ENCODE measurements around the gene CCL19. TPM values are rescaled to one million over a fixed set of nuclear protein-coding genes. Genes with fewer than 3 reads are reported as not detected.

CCL19 gene
- total RNA-seq, 1 donor from 2014 or later, result not detected

DNA sequence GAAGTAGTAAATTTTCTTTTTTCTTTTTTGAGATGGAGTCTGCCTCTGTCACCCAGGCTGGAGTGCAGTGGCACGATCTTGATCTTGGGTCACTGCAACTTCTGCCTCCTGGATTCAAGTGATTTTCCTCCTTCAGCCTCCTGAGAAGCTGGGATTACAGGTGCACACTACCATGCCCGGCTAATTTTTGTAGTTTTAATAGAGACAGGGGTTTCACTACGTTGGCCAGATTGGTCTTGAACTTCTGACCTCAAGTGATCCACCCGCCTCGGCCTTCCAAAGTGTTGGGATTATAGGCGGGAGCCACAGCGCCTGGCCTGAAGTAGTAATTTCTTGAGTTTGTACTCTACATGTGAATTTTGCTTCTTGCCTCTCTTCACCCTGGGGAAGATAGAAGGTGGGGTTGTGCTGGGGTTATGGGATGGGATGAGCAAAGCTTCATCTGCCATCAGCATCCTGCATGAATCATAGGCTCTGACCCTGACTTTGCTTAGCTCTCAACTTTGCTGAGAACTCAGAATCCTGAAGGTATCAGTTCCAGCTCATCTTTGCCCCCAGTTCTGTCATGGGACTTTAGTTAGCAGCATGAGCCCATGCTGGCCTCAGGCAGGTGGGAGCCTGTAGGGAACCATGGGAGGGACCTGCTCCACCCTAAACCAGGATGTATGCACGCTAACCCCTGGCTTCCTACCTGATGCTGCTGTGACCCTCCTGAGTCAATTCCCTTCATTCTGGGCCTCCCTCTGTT, 28.1 kb upstream of the CCL19 start:
- TF ChIP-seq, protein P1, sequence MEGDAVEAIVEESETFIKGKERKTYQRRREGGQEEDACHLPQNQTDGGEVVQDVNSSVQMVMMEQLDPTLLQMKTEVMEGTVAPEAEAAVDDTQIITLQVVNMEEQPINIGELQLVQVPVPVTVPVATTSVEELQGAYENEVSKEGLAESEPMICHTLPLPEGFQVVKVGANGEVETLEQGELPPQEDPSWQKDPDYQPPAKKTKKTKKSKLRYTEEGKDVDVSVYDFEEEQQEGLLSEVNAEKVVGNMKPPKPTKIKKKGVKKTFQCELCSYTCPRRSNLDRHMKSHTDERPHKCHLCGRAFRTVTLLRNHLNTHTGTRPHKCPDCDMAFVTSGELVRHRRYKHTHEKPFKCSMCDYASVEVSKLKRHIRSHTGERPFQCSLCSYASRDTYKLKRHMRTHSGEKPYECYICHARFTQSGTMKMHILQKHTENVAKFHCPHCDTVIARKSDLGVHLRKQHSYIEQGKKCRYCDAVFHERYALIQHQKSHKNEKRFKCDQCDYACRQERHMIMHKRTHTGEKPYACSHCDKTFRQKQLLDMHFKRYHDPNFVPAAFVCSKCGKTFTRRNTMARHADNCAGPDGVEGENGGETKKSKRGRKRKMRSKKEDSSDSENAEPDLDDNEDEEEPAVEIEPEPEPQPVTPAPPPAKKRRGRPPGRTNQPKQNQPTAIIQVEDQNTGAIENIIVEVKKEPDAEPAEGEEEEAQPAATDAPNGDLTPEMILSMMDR (conservative IDR thresholded peaks at IDR 0.05; ENCODE audit: low read depth, low read length), result no peak
- no peak overlapping the region for H3K4me3 ChIP-seq (ENCODE audit: low read depth, low read length)
- DNase-seq (ENCODE audit: low read depth), result no peak

DNA sequence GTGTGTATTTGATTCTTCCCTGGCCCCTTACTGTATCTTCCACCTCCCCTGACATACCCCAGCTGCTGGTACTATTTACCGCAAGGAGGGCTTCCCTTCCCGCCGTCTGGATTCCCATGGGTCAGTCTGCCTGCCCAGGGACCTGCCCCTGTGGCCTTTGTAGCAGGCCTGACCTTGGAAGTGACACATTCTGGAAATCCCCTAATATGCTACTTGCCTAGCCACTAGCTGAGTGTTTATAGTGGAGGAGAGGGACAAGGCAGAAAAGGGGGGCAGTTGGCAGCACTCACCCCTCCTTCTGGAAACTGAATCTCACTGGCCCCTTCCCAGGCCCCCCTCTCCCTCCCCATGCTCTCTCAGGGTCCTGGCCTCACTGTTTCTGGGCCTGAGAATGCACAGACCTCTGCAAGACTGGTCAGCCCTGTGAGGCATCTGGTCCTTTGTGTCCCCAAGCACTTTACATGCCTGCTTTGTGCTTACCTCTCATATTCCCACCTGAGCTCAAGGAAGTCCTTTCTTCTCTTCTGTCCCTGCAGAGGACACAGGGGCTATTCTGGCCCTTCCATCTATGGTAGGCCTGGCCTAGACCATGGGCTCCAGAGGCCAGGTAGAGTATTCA, 27.0 kb upstream of the CCL19 start:
- TF ChIP-seq, protein P1 (conservative IDR thresholded peaks at IDR 0.05; ENCODE audit: low read depth, low read length), result no peak
- DNase-seq (ENCODE audit: low read depth), result no peak
- H3K4me3 ChIP-seq (ENCODE audit: low read depth, low read length), result no peak overlapping the region

DNA sequence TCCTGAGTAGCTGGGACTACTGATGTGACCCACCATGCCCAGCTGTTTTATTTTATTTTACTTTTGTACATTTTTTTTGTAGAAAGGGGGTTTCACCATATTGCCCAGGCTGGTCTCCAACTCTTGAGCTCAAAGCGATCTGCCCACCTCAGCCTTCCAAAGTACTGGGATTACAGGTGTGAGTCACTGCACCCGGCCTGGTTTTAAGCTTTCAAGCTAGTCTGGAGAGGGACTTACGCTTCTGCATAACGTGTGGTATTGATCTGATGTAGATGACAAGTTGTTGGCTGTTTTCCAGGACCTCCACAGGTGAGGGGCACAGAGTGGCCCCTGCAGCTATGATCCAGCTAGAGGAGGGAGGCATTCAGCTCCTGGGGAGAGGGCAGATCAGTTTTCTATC, 25.6 kb upstream of the CCL19 start:
- TF ChIP-seq, protein P1 (conservative IDR thresholded peaks at IDR 0.05; ENCODE audit: low read depth, low read length), result no peak
- DNase-seq (ENCODE audit: low read depth), result no peak
- H3K4me3 ChIP-seq (ENCODE audit: low read depth, low read length), result no peak overlapping the region

DNA sequence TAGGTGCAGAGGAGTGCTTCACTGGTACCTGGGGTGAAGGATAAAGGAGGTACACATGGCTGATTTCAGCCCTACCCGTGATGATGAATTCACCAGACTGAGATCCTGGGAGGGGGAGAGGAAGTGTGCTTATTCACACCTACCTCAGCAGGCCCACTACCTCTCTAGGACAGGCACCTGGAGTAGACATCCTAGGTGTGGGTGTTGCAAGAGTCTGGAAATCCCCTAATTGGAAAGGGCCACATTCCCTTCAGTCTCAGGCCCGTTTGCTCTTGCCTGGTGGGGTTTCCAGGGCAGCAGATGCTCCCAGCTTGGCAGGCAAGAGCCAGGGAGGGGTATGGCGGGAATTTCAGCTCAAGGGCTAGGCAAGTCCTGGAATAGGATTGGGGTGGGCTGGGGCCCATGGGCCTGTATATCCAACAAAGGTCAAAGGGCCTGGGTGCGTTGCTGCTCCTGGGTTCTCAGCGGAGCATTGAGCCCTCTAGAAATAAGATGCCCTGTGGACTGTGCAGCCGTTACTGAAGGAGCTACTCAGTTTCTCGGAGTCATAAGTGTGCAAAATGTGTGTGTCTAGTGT, 24.7 kb upstream of the CCL19 start:
- TF ChIP-seq, protein P1 (conservative IDR thresholded peaks at IDR 0.05; ENCODE audit: low read depth, low read length), result no peak
- no peak overlapping the region for H3K4me3 ChIP-seq (ENCODE audit: low read depth, low read length)
- DNase-seq (ENCODE audit: low read depth), result no peak

DNA sequence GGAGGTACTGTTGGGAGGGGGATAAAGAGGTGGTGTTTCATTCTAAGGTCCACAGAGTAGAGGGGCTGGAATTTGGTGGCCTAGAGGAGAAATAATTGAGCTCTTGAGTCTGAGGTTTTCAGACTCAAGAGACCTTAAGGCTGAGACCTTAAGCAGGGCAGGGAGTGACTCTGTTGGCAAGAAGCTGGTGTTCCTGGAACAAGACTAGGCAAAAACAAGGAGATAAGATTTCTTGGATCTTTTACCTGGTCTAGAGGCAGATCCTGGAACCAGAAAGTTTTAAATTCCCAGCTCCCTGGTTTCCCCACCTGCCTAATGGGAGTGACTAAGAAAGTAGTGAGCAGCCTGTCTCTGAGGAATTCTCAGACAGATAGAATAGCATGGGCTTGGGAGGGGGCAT, 22.9 kb upstream of the CCL19 start:
- DNase-seq (ENCODE audit: low read depth), result no peak
- TF ChIP-seq, protein P1 (conservative IDR thresholded peaks at IDR 0.05; ENCODE audit: low read depth, low read length), result no peak

DNA sequence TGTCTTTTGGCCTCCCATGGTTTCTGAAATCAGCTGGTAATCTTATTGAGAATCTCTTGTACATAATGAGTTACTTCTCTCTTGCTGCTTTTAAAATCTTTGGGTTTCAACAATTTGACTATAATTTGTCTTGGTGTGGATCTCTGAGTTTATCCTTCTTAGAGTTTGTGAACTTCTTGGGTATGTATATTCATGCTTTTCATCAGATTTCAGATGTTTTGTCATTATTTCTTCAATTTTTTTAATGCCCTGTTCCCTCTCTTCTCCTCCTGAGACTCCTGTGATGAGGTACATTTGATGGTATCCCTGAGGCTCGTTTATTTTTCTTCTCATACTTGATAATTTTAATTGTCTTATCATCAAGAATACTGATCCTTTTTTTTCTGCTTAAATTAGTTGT, 21.1 kb upstream of the CCL19 start:
- DNase-seq (ENCODE audit: low read depth), result no peak
- TF ChIP-seq, protein P1 (conservative IDR thresholded peaks at IDR 0.05; ENCODE audit: low read depth, low read length), result no peak
- H3K4me3 ChIP-seq (ENCODE audit: low read depth, low read length), result no peak overlapping the region

More for the DNA sequence above, 22.9 kb upstream of the CCL19 start:
- no peak overlapping the region for H3K4me3 ChIP-seq (ENCODE audit: low read depth, low read length)

Measured in epithelial cell of proximal tubule (primary cell).